Neural progenitor cell (in vitro differentiated cells): ENCODE measurements around the gene EIPR1. TPM values are rescaled to one million over a fixed set of nuclear protein-coding genes. Genes with fewer than 3 reads are reported as not detected.

Source experiments
- DNase-seq: peaks from one replicate; pipeline ENCODE4 v3.0.0-alpha.2; 2016; ENCODE audit warnings: low spot score
- H2AFZ ChIP-seq: fragments of 200-600 bp; sonication (generic); replicated peaks from 2 replicates; pipeline ENCODE4 v1.6.1; 2016; ENCODE audit warnings: antibody characterized with exemption
- H3F3A ChIP-seq: fragments of 200-600 bp; sonication (generic); 2 replicates; pipeline ENCODE4 v1.6.1; 2016; ENCODE audit warnings: antibody characterized with exemption, low read depth
- H3K27ac ChIP-seq: fragments of 200-600 bp; sonication (generic); 2 replicates; pipeline ENCODE4 v1.5.1; 2016; ENCODE audit warnings: mild to moderate bottlenecking
- H3K27me3 ChIP-seq: fragments of 200-600 bp; sonication (generic); 2 replicates; pipeline ENCODE4 v1.6.1; 2016; ENCODE audit warnings: mild to moderate bottlenecking, moderate library complexity
- H3K36me3 ChIP-seq: fragments of 200-600 bp; sonication (generic); 2 replicates; pipeline ENCODE4 v1.5.1; 2016
- H3K4me1 ChIP-seq: fragments of 200-600 bp; sonication (generic); 2 replicates; pipeline ENCODE4 v1.6.1; 2016; ENCODE audit warnings: mixed run types
- H3K4me2 ChIP-seq: fragments of 200-600 bp; sonication (generic); 2 replicates; pipeline ENCODE4 v1.6.1; 2016
- H3K4me3 ChIP-seq: fragments of 200-600 bp; sonication (generic); 2 replicates; pipeline ENCODE4 v1.5.1; 2016
- H3K79me2 ChIP-seq: fragments of 200-600 bp; sonication (generic); 2 replicates; pipeline ENCODE4 v1.6.1; 2016; ENCODE audit warnings: low read depth
- H3K9ac ChIP-seq: fragments of 200-600 bp; sonication (generic); 2 replicates; pipeline ENCODE4 v1.6.1; 2016
- H3K9me3 ChIP-seq: fragments of 200-600 bp; sonication (generic); 2 replicates; pipeline ENCODE4 v1.5.1; 2016; ENCODE audit warnings: low read depth
- H4K20me1 ChIP-seq: fragments of 200-600 bp; sonication (generic); 2 replicates; pipeline ENCODE4 v1.6.1; 2016; ENCODE audit warnings: low read depth
- H3K27ac Mint-ChIP-seq: 3 replicates; pipeline ENCODE4 v1.8.0; 2021; ENCODE audit warnings: mixed read lengths
- H3K27me3 Mint-ChIP-seq: 2 replicates; pipeline ENCODE4 v1.8.0; 2022; ENCODE audit warnings: low read depth, mild to moderate bottlenecking, inconsistent platforms, moderate library complexity, mixed read lengths; ENCODE audit not compliant: insufficient read depth
- H3K36me3 Mint-ChIP-seq: 3 replicates; pipeline ENCODE4 v1.8.0; 2021; ENCODE audit warnings: mixed read lengths
- H3K4me1 Mint-ChIP-seq: 3 replicates; pipeline ENCODE4 v1.8.0; 2021; ENCODE audit warnings: mixed read lengths
- H3K4me3 Mint-ChIP-seq: 3 replicates; pipeline ENCODE4 v1.8.0; 2021; ENCODE audit warnings: mild to moderate bottlenecking, moderate library complexity, mixed read lengths
- H3K9me3 Mint-ChIP-seq: 3 replicates; pipeline ENCODE4 v1.8.0; 2020; ENCODE audit warnings: mixed read lengths
- CTCF ChIP-seq: fragments of 200-600 bp; sonication (generic); IDR thresholded peaks from 2 replicates; pipeline ENCODE4 v1.5.1; 2017; ENCODE audit warnings: antibody characterized with exemption, mild to moderate bottlenecking
- EZH2 ChIP-seq: fragments of 200-600 bp; sonication (generic); IDR thresholded peaks from 2 replicates; pipeline ENCODE4 v1.6.1; 2017; ENCODE audit warnings: antibody characterized with exemption, mild to moderate bottlenecking, moderate library complexity
- EZH2phosphoT487 ChIP-seq: fragments of 200-600 bp; sonication (generic); IDR thresholded peaks from 2 replicates; pipeline ENCODE4 v1.6.1; 2017; ENCODE audit warnings: antibody characterized with exemption
- total RNA-seq: library from RNA; depleted of rRNA; stranded (reverse); fragments of >200 nt; gene quantifications from 2 replicates; pipeline ENCODE4 v1.2.3, GENCODE V29; 2015; ENCODE audit warnings: low replicate concordance

The EIPR1 gene
- total RNA-seq, 1 donor from 2014 or later = 57.1 TPM

- Histone ChIP-seq H3K9ac (no peak overlapping the region), H3K4me3 (no peak overlapping the region), H3K27me3 (no peaks in the 10 kb centered on the region), H3K4me1 (no peaks in the 10 kb centered on the region), H3K36me3 (no peaks in the 10 kb centered on the region), H2AFZ (no peak overlapping the region), H3K27ac (no peak overlapping the region), H4K20me1 (no peaks in the 10 kb centered on the region), H3K79me2 (no peaks in the 10 kb centered on the region), H3K4me2 (no peak overlapping the region), H3K9me3 (no peaks in the 10 kb centered on the region), H3F3A (no peaks in the 10 kb centered on the region)
- H3K36me3 Mint-ChIP-seq = peaks cover 8% of the 10 kb centered on the region
- peaks cover 7% of the 10 kb centered on the region for H3K9me3 Mint-ChIP-seq
- TF ChIP-seq CTCF (no peak), EZH2phosphoT487 (no peak), EZH2 (no peak)
- H3K4me3 Mint-ChIP-seq = no peak overlapping the region
- H3K27me3 Mint-ChIP-seq = peaks cover 8% of the 10 kb centered on the region
- H3K27ac Mint-ChIP-seq = peak overlapping the region; percentile 16
- peaks cover 35% of the 10 kb centered on the region for H3K4me1 Mint-ChIP-seq
- no peak for DNase-seq
These were observed 231.4 kb downstream of the EIPR1 start for GRCh38 chr2:3146175-3146574.

GRCh38 chr2:3145471-3146021 is 232.1 kb downstream of the EIPR1 start:
- Histone ChIP-seq H3K4me1 (no peaks in the 10 kb centered on the region), H3K9me3 (no peaks in the 10 kb centered on the region), H3K27me3 (no peaks in the 10 kb centered on the region), H3K9ac (no peak overlapping the region), H3K4me3 (no peak overlapping the region), H2AFZ (no peak overlapping the region), H3K27ac (no peak overlapping the region), H3F3A (no peaks in the 10 kb centered on the region), H4K20me1 (no peaks in the 10 kb centered on the region), H3K79me2 (no peaks in the 10 kb centered on the region), H3K36me3 (no peaks in the 10 kb centered on the region), H3K4me2 (no peak overlapping the region)
- TF ChIP-seq EZH2phosphoT487 (no peak), CTCF (no peak), EZH2 (no peak)
- H3K4me3 Mint-ChIP-seq = no peak overlapping the region
- no peak for DNase-seq
- H3K4me1 Mint-ChIP-seq = peaks cover 35% of the 10 kb centered on the region
- H3K27me3 Mint-ChIP-seq = peaks cover 8% of the 10 kb centered on the region
- peaks cover 4% of the 10 kb centered on the region for H3K36me3 Mint-ChIP-seq
- H3K27ac Mint-ChIP-seq = peak overlapping the region; percentile 94
- peaks cover 2% of the 10 kb centered on the region for H3K9me3 Mint-ChIP-seq

GRCh38 chr2:3144856-3145255 is 232.8 kb downstream of the EIPR1 start:
- no peaks in the 10 kb centered on the region for H3K79me2 ChIP-seq
- no peak overlapping the region for H3K9ac ChIP-seq
- no peaks in the 10 kb centered on the region for H3K9me3 ChIP-seq
- no peak overlapping the region for H3K4me2 ChIP-seq
- Mint-ChIP-seq H3K4me1 (peaks cover 35% of the 10 kb centered on the region), H3K27ac (peak overlapping the region; percentile 94), H3K9me3 (peaks cover 2% of the 10 kb centered on the region), H3K27me3 (peaks cover 7% of the 10 kb centered on the region), H3K36me3 (peaks cover under 1% of the 10 kb centered on the region), H3K4me3 (no peak overlapping the region)
- TF ChIP-seq EZH2phosphoT487 (no peak), CTCF (no peak), EZH2 (no peak)
- no peaks in the 10 kb centered on the region for H3K36me3 ChIP-seq
- H3K27me3 ChIP-seq = no peaks in the 10 kb centered on the region
- H3K4me3 ChIP-seq = no peak overlapping the region
- no peak overlapping the region for H2AFZ ChIP-seq
- no peaks in the 10 kb centered on the region for H3F3A ChIP-seq
- H3K4me1 ChIP-seq = peaks cover 4% of the 10 kb centered on the region
- no peaks in the 10 kb centered on the region for H4K20me1 ChIP-seq
- DNase-seq = no peak
- no peak overlapping the region for H3K27ac ChIP-seq
